ENCODE measurements around the gene SLC1A2. TPM values are rescaled to one million over a fixed set of nuclear protein-coding genes. Genes with fewer than 3 reads are reported as not detected.

The SLC1A2 gene
- total RNA-seq = under 1 TPM; 0.43 to 0.50 TPM
- long read RNA-seq = 0 reads

GRCh38 chr11:35419184-35419829 lies at the start of gene SLC1A2:
Gene SLC1A2, minus strand, starts transcription at chr11:35419558. Its CDS starts 592 bp downstream, at chr11:35418966.
- intact Hi-C loops (cut with DNase I, micrococcal nuclease) = no loop called here
- no peak for ATAC-seq
- no peak for DNase-seq

GRCh38 chr11:35466058-35466457 lies 46.7 kb upstream of the SLC1A2 start:
- DNase-seq = no peak
- intact Hi-C loops (cut with DNase I, micrococcal nuclease) = no loop called here

DNA sequence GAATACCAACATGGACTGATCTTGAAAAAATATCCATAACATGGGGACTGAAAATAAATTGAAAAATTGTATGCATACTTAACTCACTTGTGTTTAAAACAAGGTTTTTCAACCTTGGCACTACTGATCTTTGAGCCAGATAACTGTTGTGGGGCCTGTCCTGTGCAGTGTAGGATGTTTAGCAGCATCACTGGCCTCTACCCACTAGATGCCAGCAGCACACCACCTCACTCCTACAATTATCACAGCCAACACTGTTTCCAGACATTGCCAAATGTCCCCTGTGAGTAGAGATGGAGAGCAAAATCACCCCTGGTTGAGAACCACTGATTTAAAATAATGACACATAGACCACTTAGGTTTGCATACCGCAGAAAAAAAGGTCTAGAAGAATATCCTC lies 45.0 kb upstream of the SLC1A2 start:
- DNase-seq (no peak), ATAC-seq (peak; percentile 50)
- intact Hi-C loops (cut with DNase I, micrococcal nuclease) = no loop called here

More at GRCh38 chr11:35466058-35466457, 46.7 kb upstream of the SLC1A2 start:
- no peak for ATAC-seq

DNA sequence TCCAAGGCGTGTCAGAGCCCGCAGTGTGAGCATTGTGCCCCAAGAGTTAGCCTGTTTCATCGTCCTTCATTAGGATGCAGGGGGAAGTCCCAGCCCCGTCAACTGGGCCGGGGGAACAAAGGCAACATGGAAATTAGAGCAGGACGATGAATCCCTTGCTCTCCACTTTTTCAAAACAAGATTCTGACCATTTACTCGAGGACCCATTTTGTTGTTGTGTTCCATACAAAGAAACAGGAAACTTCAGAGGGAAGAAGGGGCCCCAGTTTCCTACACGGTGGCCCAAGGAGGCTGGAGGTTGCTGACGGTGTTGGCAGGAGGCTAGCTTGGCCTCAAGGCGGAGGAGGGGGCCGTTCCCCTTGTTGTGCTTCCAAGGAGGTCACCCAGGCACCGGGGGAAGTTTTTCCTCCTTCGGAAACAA lies 44.0 kb upstream of the SLC1A2 start:
- intact Hi-C loops (cut with DNase I, micrococcal nuclease) = no loop called here
- no peak for ATAC-seq
- no peak for DNase-seq

DNA sequence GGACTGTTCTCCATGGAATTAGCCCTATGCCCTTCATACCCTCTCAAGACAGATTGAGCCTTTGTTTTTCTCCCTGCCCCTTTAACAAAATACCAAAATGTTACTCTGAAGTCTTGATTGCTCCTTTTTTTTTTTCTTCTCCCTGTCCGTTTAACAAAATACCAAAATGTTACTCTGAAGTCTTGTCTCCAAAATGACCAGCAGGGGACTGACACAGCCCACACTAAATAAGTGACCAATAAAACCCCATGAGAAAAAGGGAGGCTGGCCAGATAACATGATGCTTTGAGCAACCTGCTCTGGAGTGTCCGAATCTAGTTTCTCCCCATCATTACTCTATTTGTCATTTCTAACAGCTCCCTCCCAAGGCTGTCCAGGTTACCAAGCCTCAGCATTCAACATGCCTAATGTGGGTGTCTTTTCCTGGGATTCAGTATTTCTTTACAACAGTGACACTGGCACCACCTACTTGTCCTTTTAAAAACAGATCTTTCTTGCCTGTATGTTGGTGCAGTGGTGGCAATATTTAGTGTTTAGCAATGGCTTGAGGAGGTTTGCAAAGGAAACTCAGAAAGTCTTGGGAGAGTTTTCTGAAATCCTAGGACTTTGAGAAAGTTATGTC lies 42.7 kb upstream of the SLC1A2 start:
- no peak for DNase-seq
- intact Hi-C loops (cut with DNase I, micrococcal nuclease) = no loop called here
- ATAC-seq = no peak

GRCh38 chr11:35459489-35459888 lies 40.1 kb upstream of the SLC1A2 start:
- ATAC-seq (no peak), DNase-seq (no peak)
- intact Hi-C loops (cut with DNase I, micrococcal nuclease) = no loop called here

GRCh38 chr11:35458846-35459245 lies 39.5 kb upstream of the SLC1A2 start:
- DNase-seq = no peak
- no peak for ATAC-seq
- intact Hi-C loops (cut with DNase I, micrococcal nuclease) = no loop called here

GRCh38 chr11:35454362-35454761 lies 35.0 kb upstream of the SLC1A2 start:
- ATAC-seq (no peak), DNase-seq (no peak)
- intact Hi-C loops (cut with DNase I, micrococcal nuclease) = no loop called here

DNA sequence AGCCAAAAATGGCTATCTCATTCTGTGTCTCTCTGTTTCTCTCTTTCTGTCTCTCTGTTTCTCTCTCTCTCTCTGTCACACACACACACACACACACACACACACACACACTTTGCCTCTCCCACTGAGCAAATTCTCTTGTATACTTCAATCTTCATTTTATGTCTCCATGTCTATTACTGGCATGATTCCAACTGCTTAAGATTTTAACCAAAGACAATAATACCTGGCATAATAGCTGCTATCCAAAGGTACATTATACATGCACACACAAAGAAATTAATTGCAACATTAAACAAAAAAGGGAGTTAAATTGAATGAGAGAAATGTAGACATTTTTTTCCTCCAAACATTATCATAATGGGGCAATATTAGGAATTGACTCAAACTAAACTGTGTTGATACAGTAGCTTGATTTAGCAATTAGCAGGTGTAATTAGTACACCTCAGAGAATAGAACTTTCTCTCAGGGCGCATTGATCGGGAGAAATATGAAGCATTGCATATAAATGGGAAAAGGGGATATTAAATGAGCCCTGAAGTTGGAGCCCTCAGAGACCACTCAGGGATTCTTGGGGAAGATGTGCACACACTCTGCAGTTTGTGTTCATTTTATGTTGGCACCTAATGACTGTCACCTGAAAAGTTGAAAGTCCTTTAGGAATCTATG lies 17.4 kb upstream of the SLC1A2 start:
- intact Hi-C loops (cut with DNase I, micrococcal nuclease) = no loop called here
- ATAC-seq (no peak), DNase-seq (no peak)

- DNase-seq = no peak
- ATAC-seq = no peak
- intact Hi-C loops (cut with DNase I, micrococcal nuclease) = no loop called here
These were observed 14.2 kb upstream of the SLC1A2 start for GRCh38 chr11:35433588-35433987.

DNA sequence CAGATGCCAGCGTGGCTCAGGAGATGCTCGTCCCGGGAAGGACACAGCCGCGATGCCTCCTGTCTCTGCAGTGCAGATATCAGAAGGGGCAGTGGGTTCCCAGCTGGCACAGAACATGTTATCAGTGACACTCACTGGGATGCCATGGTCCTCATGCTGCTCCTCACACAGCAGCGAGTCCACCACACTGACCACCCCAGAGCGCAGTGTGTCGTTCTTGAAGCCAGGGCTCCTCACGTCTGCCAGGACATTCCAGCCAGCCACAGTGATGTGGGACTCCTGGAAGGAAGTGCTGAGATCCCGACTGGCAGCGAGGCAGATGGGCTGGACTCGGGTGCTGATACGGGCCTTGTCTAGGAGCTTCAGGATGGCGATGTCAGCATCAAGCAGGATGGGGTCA lies 13.1 kb upstream of the SLC1A2 start:
- intact Hi-C loops (cut with DNase I, micrococcal nuclease) = no loop called here
- ATAC-seq (no peak), DNase-seq (no peak)

GRCh38 chr11:35427071-35427470 lies 7.7 kb upstream of the SLC1A2 start:
- intact Hi-C loops (cut with DNase I, micrococcal nuclease) = no loop called here
- ATAC-seq (no peak), DNase-seq (no peak)

GRCh38 chr11:35426351-35426750 lies 7.0 kb upstream of the SLC1A2 start:
- intact Hi-C loops (cut with DNase I, micrococcal nuclease) = no loop called here
- ATAC-seq (no peak), DNase-seq (no peak)

DNA sequence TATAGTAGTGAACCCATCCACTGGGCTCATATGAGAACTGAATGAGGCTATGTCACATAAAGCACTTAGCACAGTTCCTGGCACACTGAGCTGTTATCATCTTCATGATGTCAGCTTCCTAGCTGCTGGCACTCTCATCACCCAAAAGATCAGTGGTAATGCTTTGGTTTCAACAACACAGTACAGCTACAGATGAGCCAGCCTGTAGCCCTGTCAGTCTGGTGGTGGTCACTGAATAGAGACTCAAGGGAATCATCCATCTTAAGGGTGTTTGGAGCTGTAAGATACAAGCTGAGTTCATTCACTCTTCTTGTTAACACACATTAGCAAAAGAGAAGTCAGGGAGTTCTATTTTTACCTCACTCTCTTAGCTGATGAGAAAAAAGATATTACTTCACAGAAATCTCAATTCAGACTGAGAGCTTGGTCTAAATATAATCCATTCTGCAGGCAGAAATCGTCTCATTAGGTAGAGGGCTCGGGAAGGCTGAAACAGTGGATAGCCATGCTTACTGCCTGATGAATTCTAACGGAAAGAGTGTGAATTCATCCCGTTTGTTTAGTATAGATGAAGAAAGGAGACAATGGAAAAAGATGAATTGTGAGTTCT lies 6.3 kb upstream of the SLC1A2 start:
- no peak for ATAC-seq
- DNase-seq = no peak
- intact Hi-C loops (cut with DNase I, micrococcal nuclease) = no loop called here

DNA sequence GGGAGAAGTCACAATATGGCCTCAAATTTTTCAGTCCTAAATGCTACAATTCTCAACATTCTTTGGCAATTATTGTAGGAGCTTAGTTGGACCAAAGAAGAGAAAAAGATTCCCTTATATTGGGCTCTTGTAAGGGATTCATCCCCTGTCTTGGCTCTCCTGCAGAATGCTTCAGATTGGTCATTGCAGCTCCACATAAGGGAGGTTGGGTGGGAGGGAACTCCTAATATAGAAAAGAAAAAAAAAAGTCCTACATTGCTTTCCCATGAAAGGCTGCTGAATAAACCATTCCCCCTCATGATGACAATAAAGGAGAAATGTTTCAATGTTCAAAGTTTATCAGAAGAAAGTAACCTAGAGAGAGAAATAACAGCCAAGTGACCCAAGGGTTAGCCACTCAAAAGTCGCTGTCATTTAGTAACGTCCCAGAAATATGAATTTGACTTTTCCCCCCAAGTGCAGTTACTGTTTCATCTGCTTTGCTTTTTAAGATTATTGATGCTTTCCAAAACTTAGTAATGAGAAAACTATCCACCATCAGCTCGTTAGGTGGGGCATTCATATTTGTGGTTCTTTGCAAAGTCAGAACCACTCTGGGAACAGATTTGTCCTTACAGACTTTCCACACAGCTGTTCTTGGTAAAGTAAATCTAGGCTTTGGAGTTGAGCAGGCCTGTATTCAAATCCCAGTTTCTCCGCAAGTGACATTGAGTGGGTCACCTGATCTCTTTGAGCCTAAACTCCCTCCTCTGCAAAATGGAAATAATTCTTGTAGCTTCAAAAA lies 5.0 kb upstream of the SLC1A2 start:
- no peak for ATAC-seq

GRCh38 chr11:35420371-35420770 lies 1.0 kb upstream of the SLC1A2 start:
- DNase-seq (no peak), ATAC-seq (no peak)
- intact Hi-C loops (cut with DNase I, micrococcal nuclease) = no loop called here

More for the DNA sequence above, 5.0 kb upstream of the SLC1A2 start:
- intact Hi-C loops (cut with DNase I, micrococcal nuclease) = no loop called here
- DNase-seq = no peak

DNA sequence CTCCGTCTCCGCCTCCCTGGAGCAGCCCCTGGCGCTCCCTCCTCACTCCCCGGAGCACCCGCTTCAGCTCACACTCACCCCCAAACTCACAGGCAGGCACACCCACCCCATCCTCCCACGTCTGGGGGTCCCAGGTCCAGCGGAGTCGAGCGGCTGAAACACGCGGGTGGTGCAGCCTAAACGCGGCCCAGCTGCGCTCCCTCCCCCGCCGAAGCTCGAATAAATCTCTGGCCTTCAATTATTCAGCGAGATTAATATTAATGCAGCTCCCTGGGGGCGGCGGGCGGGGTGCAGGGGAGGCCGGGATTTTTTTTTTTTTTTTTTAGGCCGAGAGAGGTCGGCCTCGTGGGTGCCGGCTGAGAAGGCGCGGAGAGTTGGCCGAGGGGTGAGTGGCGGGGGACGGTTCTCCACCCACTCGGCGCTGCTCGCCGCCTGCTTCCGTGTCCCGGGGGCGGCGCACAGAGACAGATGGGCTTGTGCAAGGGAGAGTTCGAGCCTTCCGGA lies 524 bp upstream of the SLC1A2 start:
- ATAC-seq = no peak
- intact Hi-C loops (cut with DNase I, micrococcal nuclease) = no loop called here
- no peak for DNase-seq

GRCh38 chr11:35418282-35419183 lies 825 bp downstream of the SLC1A2 start:
- intact Hi-C loops (cut with DNase I, micrococcal nuclease) = no loop called here
- DNase-seq (no peak), ATAC-seq (no peak)

Measured in left colon (tissue), 2 donors.